Measurements from ENCODE around the gene GPR162. TPM values are rescaled to one million over a fixed set of nuclear protein-coding genes. Genes with fewer than 3 reads are reported as not detected.
A peak's percentile ranks its signal among the peaks of the same experiment; 100 is the strongest.

Gene GPR162
- total and polyA plus RNA-seq, 10 of the 15 experiments (the other 5 are each of a cell fraction or from before 2014, with no cell fraction given): not detected

GRCh38 chr12:6817662-6818157, 3.9 kb upstream of the GPR162 start (continued):
- TF ChIP-seq RUNX3 (IDR thresholded peaks at IDR 0.05; ENCODE audit: low read length) (no peak), BMI1 (IDR thresholded peaks at IDR 0.05; ENCODE audit: borderline replicate concordance) (no peak), PAX5 (IDR thresholded peaks at IDR 0.05; ENCODE audit: borderline replicate concordance, low read depth, low read length) (no peak), ZSCAN29 (IDR thresholded peaks at IDR 0.05) (no peak), E2F4 (IDR thresholded peaks at IDR 0.05; ENCODE audit: low read depth, low read length) (no peak), HDAC6 (IDR thresholded peaks at IDR 0.05; ENCODE audit: unreplicated experiment) (no peak), HDGF (IDR thresholded peaks at IDR 0.05) (peak; percentile 73; the same call in 1 of the 2 replicates), IRF4 (IDR thresholded peaks at IDR 0.05; ENCODE audit: low read depth, low read length) (no peak), RAD21 (IDR thresholded peaks at IDR 0.05; ENCODE audit: insufficient read depth, low read depth, low read length) (no peak), ZNF217 (IDR thresholded peaks at IDR 0.05) (no peak), BCL3 (IDR thresholded peaks at IDR 0.05; ENCODE audit: borderline replicate concordance, insufficient read depth, low read depth, low read length, poor library complexity, severe bottlenecking) (peak; percentile 83), ZBTB11 (CRISPR knock-in tag; IDR thresholded peaks at IDR 0.05) (no peak), IKZF1 (conservative IDR thresholded peaks at IDR 0.05) (no peak), SIN3A (IDR thresholded peaks at IDR 0.05; ENCODE audit: low read depth, low read length) (no peak), GABPA (IDR thresholded peaks at IDR 0.05; ENCODE audit: low read depth) (no peak), ZNF24 (IDR thresholded peaks at IDR 0.05) (no peak), TAF1 (IDR thresholded peaks at IDR 0.05; ENCODE audit: borderline replicate concordance, low read depth, low read length) (no peak)

Measured in GM12878 (cell line).